Measurements from ENCODE around the gene RNASE1.
A peak's percentile ranks its signal among the peaks of the same experiment; 100 is the strongest.

Gene RNASE1

DNA sequence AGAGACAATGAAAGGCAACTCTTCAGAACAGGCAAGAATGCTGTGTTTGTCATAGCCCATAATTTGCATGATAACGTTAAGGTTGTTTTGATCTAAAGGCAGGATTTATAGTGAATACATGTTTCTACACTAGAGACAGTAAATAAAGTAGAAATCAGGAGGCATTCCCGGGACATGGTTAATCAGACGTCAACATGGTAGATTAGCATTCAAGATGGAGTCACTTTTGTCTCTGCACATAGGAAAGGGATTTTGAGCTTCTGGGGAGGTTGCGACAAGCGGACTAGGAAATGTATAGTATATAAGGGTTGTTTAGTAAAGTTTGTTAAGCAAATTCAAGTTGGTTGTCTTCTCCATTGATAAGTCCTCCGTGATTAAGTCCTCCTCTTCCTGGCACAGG, 2.8 kb upstream of the RNASE1 start:
- no peak overlapping the region for H3K27ac ChIP-seq

DNA sequence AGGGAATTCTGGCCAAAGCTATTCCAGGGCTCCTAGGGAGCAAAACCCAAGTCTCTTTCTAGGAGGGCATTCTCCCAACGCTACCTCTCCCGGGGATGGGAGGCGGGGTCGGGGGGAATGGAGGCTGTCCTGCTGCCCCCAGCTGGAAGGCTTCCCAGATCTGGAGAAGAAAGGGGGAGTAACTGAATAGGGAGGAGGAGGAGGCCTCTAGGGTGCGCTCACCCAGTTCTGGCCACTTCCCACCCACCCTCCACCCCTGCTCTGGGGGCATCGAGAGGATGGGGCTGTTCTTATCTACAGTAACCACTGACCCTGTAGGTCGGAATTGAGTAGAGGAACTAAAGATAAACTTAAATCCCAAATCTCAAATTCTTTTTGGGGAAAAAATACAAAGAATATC, 579 bp upstream of the RNASE1 start:
- TF ChIP-seq, protein P1, sequence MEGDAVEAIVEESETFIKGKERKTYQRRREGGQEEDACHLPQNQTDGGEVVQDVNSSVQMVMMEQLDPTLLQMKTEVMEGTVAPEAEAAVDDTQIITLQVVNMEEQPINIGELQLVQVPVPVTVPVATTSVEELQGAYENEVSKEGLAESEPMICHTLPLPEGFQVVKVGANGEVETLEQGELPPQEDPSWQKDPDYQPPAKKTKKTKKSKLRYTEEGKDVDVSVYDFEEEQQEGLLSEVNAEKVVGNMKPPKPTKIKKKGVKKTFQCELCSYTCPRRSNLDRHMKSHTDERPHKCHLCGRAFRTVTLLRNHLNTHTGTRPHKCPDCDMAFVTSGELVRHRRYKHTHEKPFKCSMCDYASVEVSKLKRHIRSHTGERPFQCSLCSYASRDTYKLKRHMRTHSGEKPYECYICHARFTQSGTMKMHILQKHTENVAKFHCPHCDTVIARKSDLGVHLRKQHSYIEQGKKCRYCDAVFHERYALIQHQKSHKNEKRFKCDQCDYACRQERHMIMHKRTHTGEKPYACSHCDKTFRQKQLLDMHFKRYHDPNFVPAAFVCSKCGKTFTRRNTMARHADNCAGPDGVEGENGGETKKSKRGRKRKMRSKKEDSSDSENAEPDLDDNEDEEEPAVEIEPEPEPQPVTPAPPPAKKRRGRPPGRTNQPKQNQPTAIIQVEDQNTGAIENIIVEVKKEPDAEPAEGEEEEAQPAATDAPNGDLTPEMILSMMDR (conservative IDR thresholded peaks at IDR 0.05), result no peak
- TF ChIP-seq ZFX (IDR thresholded peaks at IDR 0.05), result no peak
- no peak overlapping the region for H3K27ac ChIP-seq

More for the DNA sequence above, 2.8 kb upstream of the RNASE1 start:
- no peak for TF ChIP-seq ZFX (IDR thresholded peaks at IDR 0.05)
- TF ChIP-seq, protein P1 (conservative IDR thresholded peaks at IDR 0.05), result no peak

DNA sequence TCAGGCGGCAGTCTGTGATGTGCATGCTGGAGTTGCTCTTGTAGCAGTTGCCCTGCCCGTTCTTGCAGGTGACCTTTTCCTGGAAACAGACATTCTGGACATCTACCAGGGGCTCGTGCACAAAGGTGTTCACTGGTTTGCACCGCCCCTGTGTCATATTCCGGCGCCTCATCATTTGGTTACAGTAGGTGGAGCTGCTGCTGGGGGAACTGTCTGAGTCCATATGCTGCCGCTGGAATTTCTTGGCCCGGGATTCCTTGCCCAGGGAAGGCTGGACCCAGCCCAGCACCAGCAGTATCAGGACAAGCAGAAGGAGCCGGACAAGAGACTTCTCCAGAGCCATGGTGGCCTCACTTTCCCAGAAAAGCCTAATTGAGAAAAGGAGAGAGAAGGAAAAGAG, 918 bp downstream of the RNASE1 start:
- H3K27ac ChIP-seq, result no peak overlapping the region
- TF ChIP-seq, protein P1 (conservative IDR thresholded peaks at IDR 0.05), result peak; percentile 9; the same call in 1 of the 2 replicates
- TF ChIP-seq ZFX (IDR thresholded peaks at IDR 0.05), result no peak

DNA sequence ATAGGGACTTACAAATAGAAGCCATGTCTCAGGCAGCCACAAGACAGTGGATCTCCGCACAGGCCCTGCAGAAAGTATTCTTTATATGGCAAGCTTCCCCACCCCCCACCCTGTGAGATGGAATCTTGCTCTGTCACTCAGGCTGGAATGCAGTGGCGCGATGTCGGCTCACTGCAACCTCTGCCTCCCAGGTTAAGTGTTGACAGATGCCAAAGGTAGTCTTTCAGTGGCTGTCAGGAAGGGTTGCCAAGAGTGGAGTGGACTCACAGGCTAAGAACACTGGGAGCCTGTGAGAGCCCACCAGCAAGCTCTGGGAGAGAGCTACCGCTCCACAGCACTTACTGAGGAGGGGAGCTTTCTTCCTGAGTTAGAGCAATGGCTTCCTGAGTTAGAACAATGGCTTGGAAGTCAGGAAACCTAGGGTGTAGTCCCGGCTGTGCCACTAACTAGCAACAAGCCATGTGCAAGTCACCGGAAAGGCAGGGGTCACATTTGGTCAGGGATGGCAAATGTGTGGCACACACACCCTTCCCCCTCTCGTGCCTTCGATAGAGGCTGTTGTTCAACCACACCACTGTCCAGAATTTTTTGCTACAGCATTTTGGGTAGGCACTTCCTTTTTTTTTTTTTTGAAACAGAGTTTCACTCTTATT, 2.6 kb downstream of the RNASE1 start:
- TF ChIP-seq, protein P1 (conservative IDR thresholded peaks at IDR 0.05), result no peak
- TF ChIP-seq ZFX (IDR thresholded peaks at IDR 0.05), result no peak
- no peak overlapping the region for H3K27ac ChIP-seq

DNA sequence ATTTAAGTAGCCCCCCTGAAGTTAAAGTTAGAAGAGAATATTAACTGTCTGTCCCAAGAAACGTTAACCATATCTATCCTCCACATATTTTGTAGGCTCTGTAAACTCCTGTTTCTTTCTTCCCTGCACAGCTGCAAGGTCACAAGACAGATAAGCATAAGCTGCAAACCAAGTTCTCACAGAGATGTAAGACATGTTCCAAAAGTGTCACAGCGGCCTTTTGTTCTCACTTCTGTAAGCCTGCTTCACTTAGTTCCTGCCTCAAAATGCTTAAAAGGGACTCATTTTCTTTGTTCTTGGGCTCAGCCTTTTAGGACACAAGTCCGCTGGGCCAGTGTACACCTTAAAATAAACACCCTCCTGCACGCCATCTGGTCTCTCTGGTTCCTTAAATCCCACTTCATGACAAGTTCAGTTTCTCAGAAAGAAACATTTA, 3.2 kb downstream of the RNASE1 start:
- no peak overlapping the region for H3K27ac ChIP-seq
- no peak for TF ChIP-seq ZFX (IDR thresholded peaks at IDR 0.05)
- TF ChIP-seq, protein P1 (conservative IDR thresholded peaks at IDR 0.05), result no peak

DNA sequence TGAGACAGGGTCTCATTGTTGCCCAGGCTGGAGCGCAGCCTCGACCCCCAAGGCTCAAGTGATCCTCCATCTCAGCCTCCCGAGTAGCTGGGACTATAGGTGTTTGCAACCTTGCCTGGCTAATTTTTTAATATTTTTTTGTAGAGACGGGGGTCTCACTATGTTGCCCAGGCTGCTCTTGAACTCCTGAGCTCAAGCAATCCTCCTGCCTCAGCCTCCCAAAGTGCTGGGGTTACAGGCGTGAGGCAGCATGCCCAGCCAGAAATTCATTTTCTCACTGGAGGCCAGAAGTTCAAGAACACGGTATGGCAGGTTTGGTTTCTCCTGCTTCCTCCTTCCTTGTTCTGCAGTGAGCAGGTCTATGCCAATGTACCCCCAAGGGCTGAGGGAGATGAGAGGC, 3.7 kb downstream of the RNASE1 start:
- no peak overlapping the region for H3K27ac ChIP-seq
- TF ChIP-seq, protein P1 (conservative IDR thresholded peaks at IDR 0.05), result no peak
- no peak for TF ChIP-seq ZFX (IDR thresholded peaks at IDR 0.05)

DNA sequence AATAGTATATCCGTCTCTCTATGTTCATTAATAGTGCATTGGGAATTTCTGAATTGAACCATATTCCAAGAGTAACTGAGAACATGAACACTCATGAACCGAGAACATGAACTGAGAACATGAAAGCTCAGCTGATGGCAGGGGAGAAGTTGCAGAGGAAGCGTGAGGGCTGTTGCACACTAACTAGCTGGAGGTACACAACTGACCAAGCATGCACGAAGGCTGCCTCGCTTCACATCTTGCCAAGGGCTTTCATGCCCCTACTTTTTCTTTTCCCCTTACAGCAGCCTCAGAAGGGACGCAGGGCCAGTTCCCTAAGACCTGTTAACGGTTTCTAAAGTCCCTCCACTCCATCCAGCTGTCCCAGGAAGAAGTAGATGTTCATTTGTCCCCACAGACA, 4.3 kb downstream of the RNASE1 start:
- TF ChIP-seq, protein P1 (conservative IDR thresholded peaks at IDR 0.05), result no peak
- no peak for TF ChIP-seq ZFX (IDR thresholded peaks at IDR 0.05)
- H3K27ac ChIP-seq, result no peak overlapping the region

All from C4-2B (cell line).